GM12891 (cell line): ENCODE measurements around the gene ALMS1.

ENCODE experiments used
- PAX5 ChIP-seq: IDR thresholded peaks from 2 replicates; pipeline ENCODE4 v1.6.1; 2011; ENCODE audit warnings: low read length, moderate library complexity, mild to moderate bottlenecking; ENCODE audit not compliant: insufficient read depth, severe bottlenecking
- POLR2A ChIP-seq: IDR thresholded peaks from 2 replicates; pipeline ENCODE4 v1.6.1; 2011; ENCODE audit warnings: low read depth, low read length, control low read depth
- POLR2AphosphoS5 ChIP-seq: IDR thresholded peaks from 2 replicates; pipeline ENCODE4 v1.6.1; 2011; ENCODE audit warnings: low read depth, low read length, control low read depth
- POU2F2 ChIP-seq: IDR thresholded peaks from 2 replicates; pipeline ENCODE4 v1.6.1; 2011; ENCODE audit warnings: low read depth, mild to moderate bottlenecking, control low read depth, low read length, moderate library complexity
- SPI1 ChIP-seq: IDR thresholded peaks from 2 replicates; pipeline ENCODE4 v1.6.1; 2011; ENCODE audit warnings: low read depth, low read length, control low read depth
- TAF1 ChIP-seq: IDR thresholded peaks from 2 replicates; pipeline ENCODE4 v1.6.1; 2011; ENCODE audit warnings: low read depth, low read length, control low read depth

- TF ChIP-seq POLR2A, result no peak
- TF ChIP-seq POLR2AphosphoS5, result no peak
- no peak for TF ChIP-seq TAF1
- TF ChIP-seq PAX5, result no peak
- no peak for TF ChIP-seq POU2F2
- no peak for TF ChIP-seq SPI1
These were observed 44.6 kb upstream of the ALMS1 start for GRCh38 chr2:73341039-73341438.
